ENCODE data around the gene GRIA1.

DNA sequence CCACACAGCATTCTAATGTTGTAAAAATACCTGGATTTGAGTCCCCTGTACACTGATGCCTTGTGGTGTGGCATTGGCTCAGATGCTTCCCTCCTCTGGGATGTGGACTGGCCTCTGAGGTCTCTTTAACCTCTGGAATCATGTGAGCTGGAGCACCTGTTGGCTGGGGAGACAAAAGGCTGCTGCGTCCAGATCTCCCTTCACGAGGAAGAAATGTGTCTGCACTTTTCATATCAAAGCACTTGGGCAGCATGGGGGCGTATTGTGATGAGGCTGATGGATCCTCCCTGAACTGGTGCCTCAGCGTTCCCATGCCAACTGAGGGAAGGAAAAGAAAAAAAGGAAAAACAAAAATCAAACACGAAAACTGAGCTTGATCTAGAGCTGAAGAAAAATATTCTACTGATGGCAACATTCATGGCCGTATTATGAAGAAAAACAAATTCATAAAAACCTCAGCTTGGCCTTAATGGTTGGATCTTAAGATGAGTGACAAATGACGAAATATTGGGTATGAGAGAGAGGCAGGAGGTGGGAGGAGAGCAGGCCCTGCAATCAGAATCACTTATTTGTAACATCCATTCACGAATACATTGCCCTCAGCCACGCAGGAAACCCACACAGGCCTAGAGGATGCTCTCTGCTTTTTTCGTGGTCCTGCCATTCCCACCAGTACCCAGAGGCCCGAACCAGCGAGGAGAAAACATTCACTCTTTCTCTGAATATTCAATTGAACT lies 26.2 kb downstream of the GRIA1 start:
- TF ChIP-seq CTCF (IDR thresholded peaks at IDR 0.05) (no peak), EZH2 (IDR thresholded peaks at IDR 0.05) (no peak), EZH2phosphoT487 (IDR thresholded peaks at IDR 0.05) (no peak)

Data from neural progenitor cell (in vitro differentiated cells).